SK-N-SH (cell line): ENCODE measurements around the gene SLC1A1.

Experiments used
- CTCF ChIP-seq: fragments of 200-600 bp; sonication (generic); IDR thresholded peaks from 2 replicates; pipeline ENCODE4 v1.6.1; 2017; ENCODE audit warnings: antibody characterized with exemption, mild to moderate bottlenecking, moderate library complexity
- EP300 ChIP-seq, 2 experiments: IDR thresholded peaks; 2 replicates each; pipeline versions ENCODE4 v1.4.0 to v1.6.1; 2012; ENCODE audit warnings: borderline replicate concordance in 1 of 2, low read depth in 1 of 2, low read length in 1 of 2
- EZH2phosphoT487 ChIP-seq: fragments of 200-600 bp; sonication (generic); IDR thresholded peaks from 2 replicates; pipeline ENCODE4 v1.6.1; 2017; ENCODE audit warnings: low read depth, mixed run types, mild to moderate bottlenecking, antibody characterized with exemption, moderate library complexity, borderline replicate concordance
- FOXM1 ChIP-seq: IDR thresholded peaks from 2 replicates; pipeline ENCODE4 v1.4.0; 2012; ENCODE audit warnings: low read depth, mild to moderate bottlenecking
- GABPA ChIP-seq: IDR thresholded peaks from 2 replicates; pipeline ENCODE4 v1.4.0; 2012; ENCODE audit warnings: low read depth, mild to moderate bottlenecking
- POLR2AphosphoS5 ChIP-seq: IDR thresholded peaks from 2 replicates; pipeline ENCODE4 v1.6.1; 2012; ENCODE audit warnings: low read depth, low read length
- RXRA ChIP-seq: IDR thresholded peaks from 2 replicates; pipeline ENCODE4 v1.4.0; 2012; ENCODE audit warnings: low read depth, mild to moderate bottlenecking, borderline replicate concordance
- TAF1 ChIP-seq: IDR thresholded peaks from 2 replicates; pipeline ENCODE4 v1.6.1; 2012; ENCODE audit warnings: low read depth, mild to moderate bottlenecking, low read length, moderate library complexity, borderline replicate concordance
- TCF12 ChIP-seq: IDR thresholded peaks from 2 replicates; pipeline ENCODE4 v1.4.0; 2012
- TEAD4 ChIP-seq: IDR thresholded peaks from 2 replicates; pipeline ENCODE4 v1.4.0; 2012; ENCODE audit warnings: mild to moderate bottlenecking, borderline replicate concordance; ENCODE audit not compliant: insufficient read depth
- USF2 ChIP-seq: fragments of 150-350 bp; IDR thresholded peaks from 2 replicates; pipeline ENCODE4 v1.6.1; 2017; ENCODE audit warnings: antibody characterized with exemption, low read length, low read depth, borderline replicate concordance
- TF ChIP-seq, protein P1 (sequence below): IDR thresholded peaks from 2 replicates; pipeline ENCODE4 v1.4.0; 2012; ENCODE audit warnings: low read depth, borderline replicate concordance
- TF ChIP-seq, protein P2 (sequence below): IDR thresholded peaks from 2 replicates; pipeline ENCODE4 v1.4.0; 2012; ENCODE audit warnings: low read depth, borderline replicate concordance
- TF ChIP-seq, protein P3 (sequence below): fragments of 150-350 bp; IDR thresholded peaks from 2 replicates; pipeline ENCODE4 v1.6.1; 2016; ENCODE audit warnings: mild to moderate bottlenecking, low read depth, low read length

- TF ChIP-seq CTCF (no peak), RXRA (no peak), POLR2AphosphoS5 (no peak), EZH2phosphoT487 (no peak), TAF1 (no peak), EP300 (IDR thresholded peaks at IDR 0.05; ENCODE audit: borderline replicate concordance in 1 of 2, low read depth in 1 of 2, low read length in 1 of 2) (no peak), USF2 (no peak), FOXM1 (no peak), TEAD4 (no peak), TCF12 (no peak), GABPA (no peak)
- TF ChIP-seq, protein P1, sequence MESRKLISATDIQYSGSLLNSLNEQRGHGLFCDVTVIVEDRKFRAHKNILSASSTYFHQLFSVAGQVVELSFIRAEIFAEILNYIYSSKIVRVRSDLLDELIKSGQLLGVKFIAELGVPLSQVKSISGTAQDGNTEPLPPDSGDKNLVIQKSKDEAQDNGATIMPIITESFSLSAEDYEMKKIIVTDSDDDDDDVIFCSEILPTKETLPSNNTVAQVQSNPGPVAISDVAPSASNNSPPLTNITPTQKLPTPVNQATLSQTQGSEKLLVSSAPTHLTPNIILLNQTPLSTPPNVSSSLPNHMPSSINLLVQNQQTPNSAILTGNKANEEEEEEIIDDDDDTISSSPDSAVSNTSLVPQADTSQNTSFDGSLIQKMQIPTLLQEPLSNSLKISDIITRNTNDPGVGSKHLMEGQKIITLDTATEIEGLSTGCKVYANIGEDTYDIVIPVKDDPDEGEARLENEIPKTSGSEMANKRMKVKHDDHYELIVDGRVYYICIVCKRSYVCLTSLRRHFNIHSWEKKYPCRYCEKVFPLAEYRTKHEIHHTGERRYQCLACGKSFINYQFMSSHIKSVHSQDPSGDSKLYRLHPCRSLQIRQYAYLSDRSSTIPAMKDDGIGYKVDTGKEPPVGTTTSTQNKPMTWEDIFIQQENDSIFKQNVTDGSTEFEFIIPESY: no peak
- TF ChIP-seq, protein P2, sequence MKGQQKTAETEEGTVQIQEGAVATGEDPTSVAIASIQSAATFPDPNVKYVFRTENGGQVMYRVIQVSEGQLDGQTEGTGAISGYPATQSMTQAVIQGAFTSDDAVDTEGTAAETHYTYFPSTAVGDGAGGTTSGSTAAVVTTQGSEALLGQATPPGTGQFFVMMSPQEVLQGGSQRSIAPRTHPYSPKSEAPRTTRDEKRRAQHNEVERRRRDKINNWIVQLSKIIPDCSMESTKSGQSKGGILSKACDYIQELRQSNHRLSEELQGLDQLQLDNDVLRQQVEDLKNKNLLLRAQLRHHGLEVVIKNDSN: no peak
- TF ChIP-seq, protein P3, sequence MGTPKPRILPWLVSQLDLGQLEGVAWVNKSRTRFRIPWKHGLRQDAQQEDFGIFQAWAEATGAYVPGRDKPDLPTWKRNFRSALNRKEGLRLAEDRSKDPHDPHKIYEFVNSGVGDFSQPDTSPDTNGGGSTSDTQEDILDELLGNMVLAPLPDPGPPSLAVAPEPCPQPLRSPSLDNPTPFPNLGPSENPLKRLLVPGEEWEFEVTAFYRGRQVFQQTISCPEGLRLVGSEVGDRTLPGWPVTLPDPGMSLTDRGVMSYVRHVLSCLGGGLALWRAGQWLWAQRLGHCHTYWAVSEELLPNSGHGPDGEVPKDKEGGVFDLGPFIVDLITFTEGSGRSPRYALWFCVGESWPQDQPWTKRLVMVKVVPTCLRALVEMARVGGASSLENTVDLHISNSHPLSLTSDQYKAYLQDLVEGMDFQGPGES: no peak
Measured at GRCh38 chr9:4555236-4555635, 65.0 kb downstream of the SLC1A1 start.
